Bronchial epithelial cell (primary cell): ENCODE data around the gene SKI. TPM values are rescaled to one million over a fixed set of nuclear protein-coding genes. Genes with fewer than 3 reads are reported as not detected.

ENCODE experiments used
- DNase-seq: peaks from one replicate; pipeline ENCODE4 v3.0.0-alpha.2; 2010; ENCODE audit warnings: low read depth
- FAIRE-seq: peaks from 2 replicates; lab custom pipeline; 2011; peaks lifted over from hg19 to GRCh38; lab: Jason Lieb, UNC
- H3K27me3 ChIP-seq: 2 replicates; pipeline ENCODE4 v1.5.1; 2011; ENCODE audit warnings: low read length; ENCODE audit not compliant: control insufficient read depth, insufficient read depth
- H3K36me3 ChIP-seq: 2 replicates; pipeline ENCODE4 v1.5.1; 2011; ENCODE audit warnings: low read length; ENCODE audit not compliant: control insufficient read depth, insufficient read depth
- H3K4me3 ChIP-seq: 2 replicates; pipeline ENCODE4 v1.5.1; 2011; ENCODE audit warnings: mild to moderate bottlenecking, low read depth, low read length, control low read depth
- CTCF ChIP-seq: IDR thresholded peaks from 2 replicates; pipeline ENCODE4 v1.5.1; 2011; ENCODE audit warnings: mild to moderate bottlenecking, moderate library complexity, low read length, control low read depth, inconsistent platforms; ENCODE audit not compliant: insufficient read depth, severe bottlenecking
- total RNA-seq: library from RNA; depleted of rRNA; stranded (reverse); fragments of >200 nt; gene quantifications from 2 replicates; pipeline ENCODE4 v1.2.1, GENCODE V29; 2014

Gene SKI
- total RNA-seq, 1 donor from 2014 or later: 8.4 TPM

- TF ChIP-seq CTCF: no peak
- Histone ChIP-seq H3K36me3 (no peaks in the 10 kb centered on the region), H3K4me3 (no peak overlapping the region), H3K27me3 (no peaks in the 10 kb centered on the region)
- DNase-seq (no peak), FAIRE-seq (no peak)
These were observed 119.3 kb downstream of the SKI start for GRCh38 chr1:2347409-2347785.

- DNase-seq: no peak
- no peak for FAIRE-seq
- no peak for TF ChIP-seq CTCF
These were observed 119.8 kb downstream of the SKI start for GRCh38 chr1:2347896-2348295.

GRCh38 chr1:2348346-2349325 is 120.5 kb downstream of the SKI start:
- FAIRE-seq (no peak), DNase-seq (no peak)
- H3K4me3 ChIP-seq: no peak overlapping the region
- H3K27me3 ChIP-seq: no peaks in the 10 kb centered on the region
- no peak for TF ChIP-seq CTCF
- no peaks in the 10 kb centered on the region for H3K36me3 ChIP-seq

More at GRCh38 chr1:2347896-2348295, 119.8 kb downstream of the SKI start:
- Histone ChIP-seq H3K4me3 (no peak overlapping the region), H3K27me3 (no peaks in the 10 kb centered on the region), H3K36me3 (no peaks in the 10 kb centered on the region)

GRCh38 chr1:2349806-2350205 is 121.7 kb downstream of the SKI start:
- DNase-seq (no peak), FAIRE-seq (no peak)
- TF ChIP-seq CTCF: no peak
- Histone ChIP-seq H3K27me3 (no peaks in the 10 kb centered on the region), H3K36me3 (no peaks in the 10 kb centered on the region), H3K4me3 (no peak overlapping the region)

- Histone ChIP-seq H3K4me3 (no peak overlapping the region), H3K27me3 (no peaks in the 10 kb centered on the region), H3K36me3 (no peaks in the 10 kb centered on the region)
- TF ChIP-seq CTCF: no peak
- no peak for DNase-seq
- no peak for FAIRE-seq
These were observed 122.4 kb downstream of the SKI start for GRCh38 chr1:2350501-2350900.
